Neural cell (in vitro differentiated cells): ENCODE measurements around the gene LGR5. TPM values are rescaled to one million over a fixed set of nuclear protein-coding genes. Genes with fewer than 3 reads are reported as not detected.
"Not testable (repeated sequence)": the region's sequence is repeated elsewhere in the genome, so short reads cannot be mapped to it uniquely, and the experiment has no call there.

ENCODE experiments used
- H2AFZ ChIP-seq: fragments of 200-600, 300-800 bp; sonication (generic), shearing (Covaris generic); 2 replicates; pipeline ENCODE4 v1.6.0; 2014; ENCODE audit warnings: low read depth, mild to moderate bottlenecking, antibody characterized with exemption, low read length, moderate library complexity
- H3F3A ChIP-seq: fragments of 200-600 bp; shearing (Covaris generic); 2 replicates; pipeline ENCODE4 v1.6.1; 2016; ENCODE audit warnings: mild to moderate bottlenecking, moderate library complexity, mixed read lengths, antibody characterized with exemption, low read length; ENCODE audit not compliant: insufficient read depth, poor library complexity, severe bottlenecking
- H3K27ac ChIP-seq: fragments of 200-600, 300-800 bp; sonication (generic), shearing (Covaris generic); 2 replicates; pipeline ENCODE4 v1.5.1; 2014; ENCODE audit warnings: mild to moderate bottlenecking, low read length, moderate library complexity
- H3K27me3 ChIP-seq: fragments of 300-800, 200-600 bp; sonication (generic), shearing (Covaris generic); 2 replicates; pipeline ENCODE4 v1.6.0; 2014; ENCODE audit warnings: mild to moderate bottlenecking, low read depth, low read length, moderate library complexity; ENCODE audit not compliant: insufficient read depth
- H3K36me3 ChIP-seq: fragments of 300-800, 200-600 bp; sonication (generic), shearing (Covaris generic); 2 replicates; pipeline ENCODE4 v1.5.1; 2014; ENCODE audit warnings: mild to moderate bottlenecking, antibody characterized with exemption, low read length, moderate library complexity; ENCODE audit not compliant: insufficient read depth
- H3K4me2 ChIP-seq: fragments of 300-800, 200-600 bp; sonication (generic), shearing (Covaris generic); 2 replicates; pipeline ENCODE4 v1.6.0; 2014; ENCODE audit warnings: mild to moderate bottlenecking, low read length
- H3K4me3 ChIP-seq: fragments of 300-800, 200-600 bp; sonication (generic), shearing (Covaris generic); 2 replicates; pipeline ENCODE4 v1.5.1; 2014; ENCODE audit warnings: mild to moderate bottlenecking, low read length, moderate library complexity
- H3K79me2 ChIP-seq: fragments of 200-600 bp; shearing (Covaris generic); replicated peaks from 2 replicates; pipeline ENCODE4 v1.6.0; 2014; ENCODE audit warnings: mild to moderate bottlenecking, low read length, moderate library complexity; ENCODE audit not compliant: insufficient read depth
- H3K9ac ChIP-seq: fragments of 300-800, 200-600 bp; sonication (generic), shearing (Covaris generic); 2 replicates; pipeline ENCODE4 v1.6.1; 2016; ENCODE audit warnings: mild to moderate bottlenecking, low read length, mixed read lengths
- H3K9me2 ChIP-seq: fragments of 200-600 bp; shearing (Covaris generic); 2 replicates; pipeline ENCODE4 v1.6.1; 2016; ENCODE audit warnings: mild to moderate bottlenecking, low read length, mixed read lengths; ENCODE audit not compliant: insufficient read depth
- H3K9me3 ChIP-seq: fragments of 200-600, 300-800 bp; sonication (generic), shearing (Covaris generic); 2 replicates; pipeline ENCODE4 v1.6.1; 2016; ENCODE audit warnings: mild to moderate bottlenecking, mixed run types, low read length, moderate library complexity, mixed read lengths
- H4K20me1 ChIP-seq: fragments of 200-600 bp; shearing (Covaris generic); 2 replicates; pipeline ENCODE4 v1.6.1; 2016; ENCODE audit warnings: mild to moderate bottlenecking, mixed run types; ENCODE audit not compliant: insufficient read depth
- EP300 ChIP-seq: fragments of 450-650 bp; conservative IDR thresholded peaks from 2 replicates; pipeline ENCODE4 v1.6.1; 2014; ENCODE audit warnings: antibody characterized with exemption, mild to moderate bottlenecking, moderate library complexity; ENCODE audit not compliant: poor library complexity, severe bottlenecking
- EZH2 ChIP-seq: fragments of 200-600, 300-800 bp; shearing (Covaris generic), sonication (generic); IDR thresholded peaks from 2 replicates; pipeline ENCODE4 v1.6.1; 2014; ENCODE audit warnings: antibody characterized with exemption, low read length, borderline replicate concordance, mild to moderate bottlenecking; ENCODE audit not compliant: insufficient read depth, poor library complexity, severe bottlenecking
- MXI1 ChIP-seq: fragments of 450-650 bp; conservative IDR thresholded peaks from 2 replicates; pipeline ENCODE4 v1.6.1; 2014; ENCODE audit warnings: antibody characterized with exemption, mild to moderate bottlenecking; ENCODE audit not compliant: poor library complexity, severe bottlenecking
- POLR2AphosphoS5 ChIP-seq: IDR thresholded peaks from 2 replicates; pipeline ENCODE4 v1.6.1; 2012
- RAD21 ChIP-seq: fragments of 450-650 bp; conservative IDR thresholded peaks from 2 replicates; pipeline ENCODE4 v1.6.1; 2014; ENCODE audit warnings: antibody characterized with exemption, mild to moderate bottlenecking, moderate library complexity
- SMC3 ChIP-seq: fragments of 450-650 bp; conservative IDR thresholded peaks from 2 replicates; pipeline ENCODE4 v1.6.1; 2014; ENCODE audit warnings: antibody characterized with exemption, mild to moderate bottlenecking, moderate library complexity; ENCODE audit not compliant: poor library complexity
- TAF1 ChIP-seq: IDR thresholded peaks from 2 replicates; pipeline ENCODE4 v1.6.1; 2012; ENCODE audit warnings: low read depth
- polyA plus RNA-seq: library from polyadenylated mRNA; depleted of rRNA; stranded (reverse); fragments of >200 nt; gene quantifications from 2 replicates; pipeline ENCODE4 v1.2.3, GENCODE V29; 2014
- TF ChIP-seq, protein P1 (sequence below): IDR thresholded peaks from 2 replicates; pipeline ENCODE4 v1.6.1; 2012; ENCODE audit warnings: borderline replicate concordance
- TF ChIP-seq, protein P2 (sequence below): fragments of 450-650 bp; IDR thresholded peaks from 2 replicates; pipeline ENCODE4 v1.5.1; 2014; ENCODE audit warnings: antibody characterized with exemption, mild to moderate bottlenecking, moderate library complexity; ENCODE audit not compliant: poor library complexity, severe bottlenecking

Gene LGR5
- polyA plus RNA-seq, 1 donor from 2014 or later, result 0.16 TPM

DNA sequence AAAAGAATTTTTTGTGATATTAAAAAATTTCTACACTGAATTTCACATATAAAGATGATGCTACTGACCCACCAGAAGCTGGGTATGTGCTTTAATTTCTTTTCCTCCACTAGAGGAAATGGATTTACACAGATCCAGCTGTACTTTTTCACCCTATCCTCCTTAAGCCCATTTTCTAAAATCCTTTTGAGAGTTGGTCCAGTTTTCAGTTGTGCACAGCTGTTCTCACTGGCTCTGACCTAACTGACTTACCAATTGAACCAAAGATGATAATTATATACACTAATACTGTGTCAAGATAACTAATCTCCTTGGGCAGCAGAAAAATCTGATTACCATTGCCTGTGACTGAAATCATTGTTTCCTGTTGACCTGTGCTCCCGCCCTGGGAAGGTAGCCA is 115.6 kb downstream of the LGR5 start:
- Histone ChIP-seq H3K9me3 (no peaks in the 10 kb centered on the region), H3F3A (no peaks in the 10 kb centered on the region), H3K27ac (no peak overlapping the region), H3K9me2 (no peaks in the 10 kb centered on the region), H3K36me3 (no peaks in the 10 kb centered on the region), H3K27me3 (no peaks in the 10 kb centered on the region), H3K4me2 (no peak overlapping the region), H3K79me2 (no peaks in the 10 kb centered on the region), H3K9ac (no peak overlapping the region), H4K20me1 (no peaks in the 10 kb centered on the region), H3K4me3 (no peak overlapping the region), H2AFZ (no peak overlapping the region)
- TF ChIP-seq, protein P1, sequence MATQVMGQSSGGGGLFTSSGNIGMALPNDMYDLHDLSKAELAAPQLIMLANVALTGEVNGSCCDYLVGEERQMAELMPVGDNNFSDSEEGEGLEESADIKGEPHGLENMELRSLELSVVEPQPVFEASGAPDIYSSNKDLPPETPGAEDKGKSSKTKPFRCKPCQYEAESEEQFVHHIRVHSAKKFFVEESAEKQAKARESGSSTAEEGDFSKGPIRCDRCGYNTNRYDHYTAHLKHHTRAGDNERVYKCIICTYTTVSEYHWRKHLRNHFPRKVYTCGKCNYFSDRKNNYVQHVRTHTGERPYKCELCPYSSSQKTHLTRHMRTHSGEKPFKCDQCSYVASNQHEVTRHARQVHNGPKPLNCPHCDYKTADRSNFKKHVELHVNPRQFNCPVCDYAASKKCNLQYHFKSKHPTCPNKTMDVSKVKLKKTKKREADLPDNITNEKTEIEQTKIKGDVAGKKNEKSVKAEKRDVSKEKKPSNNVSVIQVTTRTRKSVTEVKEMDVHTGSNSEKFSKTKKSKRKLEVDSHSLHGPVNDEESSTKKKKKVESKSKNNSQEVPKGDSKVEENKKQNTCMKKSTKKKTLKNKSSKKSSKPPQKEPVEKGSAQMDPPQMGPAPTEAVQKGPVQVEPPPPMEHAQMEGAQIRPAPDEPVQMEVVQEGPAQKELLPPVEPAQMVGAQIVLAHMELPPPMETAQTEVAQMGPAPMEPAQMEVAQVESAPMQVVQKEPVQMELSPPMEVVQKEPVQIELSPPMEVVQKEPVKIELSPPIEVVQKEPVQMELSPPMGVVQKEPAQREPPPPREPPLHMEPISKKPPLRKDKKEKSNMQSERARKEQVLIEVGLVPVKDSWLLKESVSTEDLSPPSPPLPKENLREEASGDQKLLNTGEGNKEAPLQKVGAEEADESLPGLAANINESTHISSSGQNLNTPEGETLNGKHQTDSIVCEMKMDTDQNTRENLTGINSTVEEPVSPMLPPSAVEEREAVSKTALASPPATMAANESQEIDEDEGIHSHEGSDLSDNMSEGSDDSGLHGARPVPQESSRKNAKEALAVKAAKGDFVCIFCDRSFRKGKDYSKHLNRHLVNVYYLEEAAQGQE, result no peak
- TF ChIP-seq TAF1 (no peak), EZH2 (no peak), RAD21 (no peak), SMC3 (no peak), MXI1 (no peak), EP300 (no peak), POLR2AphosphoS5 (no peak)
- TF ChIP-seq, protein P2, sequence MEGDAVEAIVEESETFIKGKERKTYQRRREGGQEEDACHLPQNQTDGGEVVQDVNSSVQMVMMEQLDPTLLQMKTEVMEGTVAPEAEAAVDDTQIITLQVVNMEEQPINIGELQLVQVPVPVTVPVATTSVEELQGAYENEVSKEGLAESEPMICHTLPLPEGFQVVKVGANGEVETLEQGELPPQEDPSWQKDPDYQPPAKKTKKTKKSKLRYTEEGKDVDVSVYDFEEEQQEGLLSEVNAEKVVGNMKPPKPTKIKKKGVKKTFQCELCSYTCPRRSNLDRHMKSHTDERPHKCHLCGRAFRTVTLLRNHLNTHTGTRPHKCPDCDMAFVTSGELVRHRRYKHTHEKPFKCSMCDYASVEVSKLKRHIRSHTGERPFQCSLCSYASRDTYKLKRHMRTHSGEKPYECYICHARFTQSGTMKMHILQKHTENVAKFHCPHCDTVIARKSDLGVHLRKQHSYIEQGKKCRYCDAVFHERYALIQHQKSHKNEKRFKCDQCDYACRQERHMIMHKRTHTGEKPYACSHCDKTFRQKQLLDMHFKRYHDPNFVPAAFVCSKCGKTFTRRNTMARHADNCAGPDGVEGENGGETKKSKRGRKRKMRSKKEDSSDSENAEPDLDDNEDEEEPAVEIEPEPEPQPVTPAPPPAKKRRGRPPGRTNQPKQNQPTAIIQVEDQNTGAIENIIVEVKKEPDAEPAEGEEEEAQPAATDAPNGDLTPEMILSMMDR, result no peak

DNA sequence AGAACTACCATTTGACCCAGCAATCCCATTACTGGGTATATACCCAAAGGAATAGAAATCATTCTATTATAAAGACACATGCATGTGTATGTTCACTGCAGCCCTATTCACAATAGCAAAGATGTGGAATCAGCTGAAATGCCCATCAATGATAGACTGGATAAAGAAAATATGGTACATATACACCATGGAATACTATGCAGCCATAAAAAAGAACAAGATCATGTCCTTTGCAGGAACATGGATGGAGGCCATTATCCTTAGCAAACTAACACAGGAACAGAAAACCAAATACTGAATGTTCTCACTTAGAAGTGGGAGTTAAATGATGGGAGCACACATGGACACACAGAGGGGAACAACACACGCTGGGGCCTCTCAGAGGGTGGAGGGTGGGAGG is 116.2 kb downstream of the LGR5 start:
- not testable (repeated sequence) for H3K9me3 ChIP-seq, H3F3A ChIP-seq, H3K9me2 ChIP-seq, H3K4me3 ChIP-seq, H3K27ac ChIP-seq, H3K79me2 ChIP-seq, H3K9ac ChIP-seq, H3K27me3 ChIP-seq, H3K36me3 ChIP-seq, H3K4me2 ChIP-seq, H4K20me1 ChIP-seq, H2AFZ ChIP-seq

DNA sequence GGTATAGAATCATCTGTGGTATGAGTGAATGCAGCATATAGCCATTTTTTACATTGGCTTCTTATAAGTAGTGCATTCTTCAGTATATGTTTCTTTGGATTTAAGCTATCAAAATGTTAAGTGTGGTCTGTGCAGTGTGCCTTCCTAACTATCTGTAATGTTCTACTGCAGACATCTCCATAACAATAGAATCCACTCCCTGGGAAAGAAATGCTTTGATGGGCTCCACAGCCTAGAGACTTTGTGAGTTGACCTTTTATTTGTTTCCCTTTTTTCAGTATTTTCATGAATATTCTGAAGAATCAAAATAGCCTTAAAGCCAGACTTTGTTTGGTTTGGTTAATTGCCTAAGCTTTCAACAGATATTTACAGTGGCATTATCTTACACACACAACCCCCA is 116.8 kb downstream of the LGR5 start:
- H4K20me1 ChIP-seq, result no peaks in the 10 kb centered on the region
- H3K9me2 ChIP-seq, result no peaks in the 10 kb centered on the region
- H3K4me3 ChIP-seq, result no peak overlapping the region
- H3K9me3 ChIP-seq, result no peaks in the 10 kb centered on the region
- no peak overlapping the region for H3K27ac ChIP-seq
- no peak for TF ChIP-seq EP300
- TF ChIP-seq TAF1, result no peak
- TF ChIP-seq SMC3, result no peak
- TF ChIP-seq EZH2, result no peak
- TF ChIP-seq, protein P2, result no peak
- TF ChIP-seq, protein P1, result no peak
- TF ChIP-seq RAD21, result no peak
- TF ChIP-seq POLR2AphosphoS5, result no peak
- TF ChIP-seq MXI1, result no peak
- H3K27me3 ChIP-seq, result no peaks in the 10 kb centered on the region
- no peak overlapping the region for H2AFZ ChIP-seq
- H3K4me2 ChIP-seq, result no peak overlapping the region
- H3K36me3 ChIP-seq, result no peaks in the 10 kb centered on the region
- H3K79me2 ChIP-seq, result no peaks in the 10 kb centered on the region
- H3K9ac ChIP-seq, result no peak overlapping the region
- H3F3A ChIP-seq, result no peaks in the 10 kb centered on the region
